ENCODE data around the gene SOX5.
"Not testable (repeated sequence)": the region's sequence is repeated elsewhere in the genome, so short reads cannot be mapped to it uniquely, and the experiment has no call there.

The SOX5 gene

GRCh38 chr12:23502259-23502658, 447.2 kb downstream of the SOX5 start:
- DNase-seq (ENCODE audit: low read depth in 2 of 2, low spot score in 1 of 2), result no peak

- no peak for DNase-seq (ENCODE audit: low read depth in 2 of 2, low spot score in 1 of 2)
Measured at GRCh38 chr12:23495472-23495871, 454.0 kb downstream of the SOX5 start.

- no peak for DNase-seq (ENCODE audit: low read depth in 2 of 2, low spot score in 1 of 2)
Measured at GRCh38 chr12:23493672-23494071, 455.8 kb downstream of the SOX5 start.

- DNase-seq (ENCODE audit: low read depth in 2 of 2, low spot score in 1 of 2), result not testable (repeated sequence)
Measured at GRCh38 chr12:23491029-23491428, 458.4 kb downstream of the SOX5 start.

GRCh38 chr12:23488130-23488529, 461.3 kb downstream of the SOX5 start:
- DNase-seq (ENCODE audit: low read depth in 2 of 2, low spot score in 1 of 2), result no peak

GRCh38 chr12:23484238-23484637, 465.2 kb downstream of the SOX5 start:
- no peak for DNase-seq (ENCODE audit: low read depth in 2 of 2, low spot score in 1 of 2)

GRCh38 chr12:23482571-23482970, 466.9 kb downstream of the SOX5 start:
- no peak for DNase-seq (ENCODE audit: low read depth in 2 of 2, low spot score in 1 of 2)

All from stimulated activated CD8-positive, alpha-beta memory T cell treated with anti-CD3 and anti-CD28 coated beads, Interleukin-4, amount 100 ng/mL, for 4 hours (primary cell).